Ascending aorta (tissue), 2 donors: Measurements from ENCODE around the gene PPP1R10. TPM values are rescaled to one million over a fixed set of nuclear protein-coding genes. Genes with fewer than 3 reads are reported as not detected.
A peak's percentile ranks its signal among the peaks of the same experiment; 100 is the strongest.
"Not testable (repeated sequence)": the region's sequence is repeated elsewhere in the genome, so short reads cannot be mapped to it uniquely, and the experiment has no call there.

ENCODE experiments used
- DNase-seq, 2 donors: peaks; one replicate each; pipeline ENCODE4 v3.0.0-alpha.2; 2019; ENCODE audit warnings: low spot score in 2 of 2
- H3K27ac ChIP-seq, 2 donors: fragments of 200-600 bp; sonication (generic); one replicate each; pipeline ENCODE4 v1.5.1; 2016 to 2017; ENCODE audit warnings: mild to moderate bottlenecking in 1 of 2
- H3K27me3 ChIP-seq: fragments of 200-600 bp; sonication (generic); one replicate; pipeline ENCODE4 v1.5.1; 2017
- H3K36me3 ChIP-seq, 2 donors: fragments of 200-600 bp; sonication (generic); one replicate each; pipeline ENCODE4 v1.5.1; 2016
- H3K4me1 ChIP-seq, 2 donors: fragments of 200-600 bp; sonication (generic); one replicate each; pipeline ENCODE4 v1.5.1; 2016 to 2017; ENCODE audit warnings: mild to moderate bottlenecking in 1 of 2
- H3K4me3 ChIP-seq, 2 donors: fragments of 200-600 bp; sonication (generic); one replicate each; pipeline ENCODE4 v1.5.1; 2016 to 2017; ENCODE audit warnings: mild to moderate bottlenecking in 1 of 2
- H3K9me3 ChIP-seq, 2 donors: fragments of 200-600 bp; sonication (generic); one replicate each; pipeline ENCODE4 v1.5.1; 2016
- CTCF ChIP-seq, 3 experiments: fragments of 200-600 bp in 2 of 3; fragments of 450-650 bp in 1 of 3; sonication (generic) in 2 of 3; IDR thresholded peaks; one replicate each; pipeline ENCODE4 v1.5.1; 2016 to 2019; ENCODE audit warnings: antibody characterized with exemption in 3 of 3, mild to moderate bottlenecking in 1 of 3, moderate library complexity in 1 of 3
- intact Hi-C: fragments of 100-400 bp; cut with DNase I; formaldehyde crosslinking; loops from one replicate; pipeline ENCODE4 v1.15.1; 2023
- total RNA-seq: library from RNA; depleted of rRNA; stranded (reverse); fragments of >200 nt; gene quantifications from one replicate; pipeline ENCODE4 v1.1.0, GENCODE V29; 2016

The PPP1R10 gene
- total RNA-seq, 1 donor from 2014 or later: 52.6 TPM

GRCh38 chr6:30599625-30600324 lies 17.3 kb downstream of the PPP1R10 start:
- no peak overlapping the region for H3K27ac ChIP-seq
- TF ChIP-seq CTCF (IDR thresholded peaks at IDR 0.05): no peak
- H3K4me1 ChIP-seq: no peaks in the 10 kb centered on the region
- intact Hi-C loops: loop anchor here (5.0 kb wide), 1 partner anchor 57 kb away; no protein-coding TSS in a partner anchor
- peaks cover 45 to 50% of the 10 kb centered on the region in 2 donors for H3K36me3 ChIP-seq
- no peaks in the 10 kb centered on the region for H3K9me3 ChIP-seq
- DNase-seq: no peak
- H3K27me3 ChIP-seq: no peaks in the 10 kb centered on the region
- H3K4me3 ChIP-seq: no peak overlapping the region

- no peak overlapping the region for H3K4me3 ChIP-seq
- H3K36me3 ChIP-seq: peaks cover 38 to 50% of the 10 kb centered on the region in 2 donors
- no peaks in the 10 kb centered on the region for H3K9me3 ChIP-seq
- H3K27me3 ChIP-seq: no peaks in the 10 kb centered on the region
- TF ChIP-seq CTCF (IDR thresholded peaks at IDR 0.05): no peak
- no peak for DNase-seq
- intact Hi-C loops: loop anchor here (5.0 kb wide), 1 partner anchor 57 kb away; no protein-coding TSS in a partner anchor
- no peaks in the 10 kb centered on the region for H3K4me1 ChIP-seq
- no peak overlapping the region for H3K27ac ChIP-seq
Observed at GRCh38 chr6:30598912-30599624, 18.0 kb downstream of the PPP1R10 start.

GRCh38 chr6:30597315-30598144 lies 19.5 kb downstream of the PPP1R10 start:
- H3K9me3 ChIP-seq, H3K4me3 ChIP-seq, H3K4me1 ChIP-seq, H3K27me3 ChIP-seq, H3K27ac ChIP-seq: not testable (repeated sequence)
- intact Hi-C loops: loop anchor here (5.0 kb wide), 1 partner anchor 55 kb away; no protein-coding TSS in a partner anchor
- peaks cover 23 to 42% of the 10 kb centered on the region in 2 donors for H3K36me3 ChIP-seq
- TF ChIP-seq CTCF (IDR thresholded peaks at IDR 0.05): peak; percentile 66 to 79 (median 67)
- peak in 1 of 2 donors; percentile 89 for DNase-seq

- intact Hi-C loops: no loop called here
- Histone ChIP-seq H3K9me3 (no peaks in the 10 kb centered on the region), H3K27ac (no peak overlapping the region), H3K36me3 (peaks cover 42 to 71% of the 10 kb centered on the region in 2 donors), H3K4me1 (no peaks in the 10 kb centered on the region), H3K4me3 (no peak overlapping the region), H3K27me3 (no peaks in the 10 kb centered on the region)
- no peak for DNase-seq
- TF ChIP-seq CTCF (IDR thresholded peaks at IDR 0.05): no peak
Observed at GRCh38 chr6:30592287-30592686, 24.8 kb downstream of the PPP1R10 start.

GRCh38 chr6:30591008-30591407 lies 26.0 kb downstream of the PPP1R10 start:
- TF ChIP-seq CTCF (IDR thresholded peaks at IDR 0.05): no peak
- intact Hi-C loops: no loop called here
- Histone ChIP-seq H3K4me1 (no peaks in the 10 kb centered on the region), H3K9me3 (no peaks in the 10 kb centered on the region), H3K4me3 (no peak overlapping the region), H3K27ac (peak overlapping the region in 1 of 2 donors; percentile 11), H3K27me3 (no peaks in the 10 kb centered on the region), H3K36me3 (peaks cover 55 to 84% of the 10 kb centered on the region in 2 donors)
- DNase-seq: no peak
